GM04504 (cell line): Measurements from ENCODE around the gene SNCB.
A peak's percentile ranks its signal among the peaks of the same experiment; 100 is the strongest.

Source experiments
- DNase-seq: peaks from one replicate; pipeline ENCODE4 v3.0.0-alpha.2; 2012; ENCODE audit warnings: low read depth

Gene SNCB

GRCh38 chr5:176660860-176661641, 30.7 kb upstream of the SNCB start:
- peak; percentile 35 for DNase-seq

- no peak for DNase-seq
These were observed 30.2 kb upstream of the SNCB start for GRCh38 chr5:176660530-176660859.

- no peak for DNase-seq
These were observed 29.6 kb upstream of the SNCB start for GRCh38 chr5:176659860-176660461.

GRCh38 chr5:176659512-176659839, 29.1 kb upstream of the SNCB start:
- no peak for DNase-seq

GRCh38 chr5:176658817-176659511, 28.6 kb upstream of the SNCB start:
- no peak for DNase-seq

GRCh38 chr5:176658007-176658599, 27.8 kb upstream of the SNCB start:
- peak; percentile 33 for DNase-seq

- no peak for DNase-seq
These were observed 26.2 kb upstream of the SNCB start for GRCh38 chr5:176656467-176656990.

- no peak for DNase-seq
These were observed 24.5 kb upstream of the SNCB start for GRCh38 chr5:176654856-176655255.

GRCh38 chr5:176653401-176654385, 23.4 kb upstream of the SNCB start:
- no peak for DNase-seq

- no peak for DNase-seq
These were observed 21.8 kb upstream of the SNCB start for GRCh38 chr5:176652136-176652535.

- no peak for DNase-seq
These were observed 21.2 kb upstream of the SNCB start for GRCh38 chr5:176651472-176651980.

GRCh38 chr5:176650354-176650884, 20.1 kb upstream of the SNCB start:
- no peak for DNase-seq

GRCh38 chr5:176648474-176649194, 18.3 kb upstream of the SNCB start:
- DNase-seq, result no peak

- no peak for DNase-seq
These were observed 17.6 kb upstream of the SNCB start for GRCh38 chr5:176647843-176648473.

- DNase-seq, result peak; percentile 98
These were observed 16.9 kb upstream of the SNCB start, which contains the start of gene TSPAN17 for GRCh38 chr5:176647030-176647842. Gene TSPAN17 (plus strand): TSS chr5:176647484. CDS start chr5:176647616, 132 bp downstream.

GRCh38 chr5:176646707-176647029, 16.3 kb upstream of the SNCB start:
- DNase-seq, result no peak

GRCh38 chr5:176646049-176646706, 15.8 kb upstream of the SNCB start:
- DNase-seq, result no peak

GRCh38 chr5:176644878-176645670, 14.7 kb upstream of the SNCB start:
- no peak for DNase-seq
